Activated T-cell treated with anti-CD3 and anti-CD28 coated beads for 1 hour (primary cell): ENCODE measurements around the gene ACSM2B.
"Not testable (repeated sequence)": the region's sequence is repeated elsewhere in the genome, so short reads cannot be mapped to it uniquely, and the experiment has no call there.

Experiments
- DNase-seq: peaks from one replicate; pipeline ENCODE4 v3.0.0-alpha.2; 2020; ENCODE audit warnings: low read depth

Gene ACSM2B

GRCh38 chr16:20595694-20596093 is 19.5 kb upstream of the ACSM2B start:
- not testable (repeated sequence) for DNase-seq

DNA sequence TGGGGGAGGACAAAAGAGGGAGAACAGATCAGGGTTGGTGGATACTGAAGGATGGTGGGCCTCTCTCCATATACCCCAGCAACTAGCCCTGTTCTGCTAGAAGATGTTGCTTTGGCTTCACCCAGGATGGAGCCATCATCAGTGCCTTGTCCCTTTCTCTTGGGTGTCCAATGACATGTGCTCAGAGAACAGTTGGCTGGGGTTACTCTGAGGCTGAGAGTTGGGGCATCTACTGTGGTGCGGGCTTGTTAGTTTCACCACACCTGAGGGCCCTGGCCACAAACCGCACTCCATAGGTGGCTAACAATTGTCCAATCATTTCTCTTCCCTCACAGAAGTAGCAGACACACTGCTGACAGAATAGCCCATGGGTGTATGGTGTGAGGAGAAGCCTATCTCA is 18.9 kb upstream of the ACSM2B start:
- not testable (repeated sequence) for DNase-seq

GRCh38 chr16:20592780-20593179 is 16.6 kb upstream of the ACSM2B start:
- DNase-seq: not testable (repeated sequence)

DNA sequence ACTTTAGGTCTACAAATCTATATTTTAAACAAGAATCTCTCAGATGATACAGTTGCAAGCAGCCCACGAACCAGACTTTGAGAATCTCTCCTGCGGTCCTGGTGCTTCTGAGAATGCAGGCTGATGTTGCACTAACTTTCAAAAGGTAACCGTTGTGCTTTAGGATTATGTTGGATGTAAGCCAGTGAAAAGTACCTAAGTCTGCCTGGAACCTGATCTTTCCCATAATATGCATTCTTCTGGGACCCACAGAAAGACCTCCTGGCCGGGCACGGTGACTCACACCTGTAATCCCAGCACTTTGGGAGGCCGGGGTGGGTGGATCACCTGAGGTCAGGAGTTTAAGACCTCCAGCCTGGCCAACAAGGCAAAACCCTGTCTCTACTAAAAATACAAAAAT is 13.3 kb upstream of the ACSM2B start:
- DNase-seq: not testable (repeated sequence)

GRCh38 chr16:20587645-20588074 is 11.5 kb upstream of the ACSM2B start:
- DNase-seq: not testable (repeated sequence)

DNA sequence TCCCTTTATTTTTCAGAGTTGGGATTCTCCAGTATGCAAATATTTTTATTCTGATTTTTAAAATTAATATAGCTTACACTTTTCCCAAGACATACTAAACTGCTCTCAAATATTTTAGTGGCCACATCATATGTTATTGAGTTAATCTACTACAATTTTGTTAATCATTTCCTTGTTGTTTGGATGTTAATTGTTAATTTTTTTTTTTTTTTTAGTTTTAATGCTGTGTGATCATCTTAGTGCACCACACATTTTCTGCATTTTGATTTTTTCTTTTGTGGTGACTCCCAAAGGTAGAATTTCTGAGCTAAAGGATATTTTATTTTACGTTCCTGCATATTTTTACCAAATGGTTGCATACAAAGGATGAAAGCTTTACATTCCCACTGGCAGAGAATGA is 10.5 kb upstream of the ACSM2B start:
- not testable (repeated sequence) for DNase-seq

GRCh38 chr16:20586112-20586511 is 9.9 kb upstream of the ACSM2B start:
- not testable (repeated sequence) for DNase-seq

GRCh38 chr16:20580487-20581259 is 4.5 kb upstream of the ACSM2B start:
- not testable (repeated sequence) for DNase-seq

DNA sequence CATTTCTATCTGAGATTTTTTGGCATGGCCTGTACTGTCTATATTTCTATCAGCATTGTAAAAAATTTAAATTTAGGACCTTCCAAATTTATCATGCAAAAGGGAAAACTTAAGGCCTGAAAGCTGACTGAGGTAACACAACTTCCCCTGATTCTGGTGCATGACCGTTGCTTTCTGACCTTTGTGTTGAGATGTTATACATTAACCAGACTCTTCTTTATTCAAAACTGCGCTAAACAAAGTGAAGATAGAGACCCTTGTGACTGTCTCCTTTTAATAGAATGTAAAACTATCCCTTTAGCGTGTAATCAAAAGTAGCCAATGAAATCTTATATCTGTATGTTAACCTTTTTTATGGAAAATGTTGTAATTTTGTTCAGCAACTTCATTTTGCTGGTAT is 1.9 kb upstream of the ACSM2B start:
- not testable (repeated sequence) for DNase-seq

- not testable (repeated sequence) for DNase-seq
Measured at GRCh38 chr16:20569117-20569651, 7.0 kb downstream of the ACSM2B start.

GRCh38 chr16:20568404-20568803 is 7.8 kb downstream of the ACSM2B start:
- DNase-seq: no peak

DNA sequence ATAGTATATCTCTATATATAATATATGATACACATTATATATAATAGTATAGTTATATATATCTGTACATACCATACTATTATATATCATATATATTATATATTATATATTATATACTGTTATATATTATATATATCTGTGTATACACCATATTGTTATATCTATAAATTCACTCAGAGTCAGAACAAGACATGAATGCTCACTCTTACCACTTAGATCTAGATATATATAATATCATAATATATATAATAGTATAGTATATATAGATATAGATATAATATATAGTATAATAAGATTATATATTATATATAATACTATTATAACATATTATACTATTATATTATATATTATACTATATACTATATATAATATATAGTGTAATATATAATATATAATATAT is 9.3 kb downstream of the ACSM2B start:
- DNase-seq: no peak

DNA sequence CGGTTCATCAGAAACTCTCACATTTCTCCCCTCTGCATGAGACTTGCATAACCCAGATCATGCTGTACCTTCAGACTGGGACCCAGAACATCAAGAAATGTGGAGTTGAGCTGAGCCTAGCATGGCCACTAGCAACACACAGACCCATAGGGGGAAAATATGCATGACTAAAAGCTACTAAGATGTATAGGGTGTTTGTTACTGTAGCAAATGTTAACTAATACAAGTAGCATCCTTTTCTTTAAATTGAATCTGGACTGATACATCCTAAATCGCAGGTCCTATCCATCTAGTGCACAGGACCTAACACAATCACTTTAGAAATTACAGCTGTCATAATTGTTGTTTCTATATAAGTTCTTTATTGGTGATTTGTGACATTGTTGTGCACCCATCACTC is 10.8 kb downstream of the ACSM2B start:
- not testable (repeated sequence) for DNase-seq

DNA sequence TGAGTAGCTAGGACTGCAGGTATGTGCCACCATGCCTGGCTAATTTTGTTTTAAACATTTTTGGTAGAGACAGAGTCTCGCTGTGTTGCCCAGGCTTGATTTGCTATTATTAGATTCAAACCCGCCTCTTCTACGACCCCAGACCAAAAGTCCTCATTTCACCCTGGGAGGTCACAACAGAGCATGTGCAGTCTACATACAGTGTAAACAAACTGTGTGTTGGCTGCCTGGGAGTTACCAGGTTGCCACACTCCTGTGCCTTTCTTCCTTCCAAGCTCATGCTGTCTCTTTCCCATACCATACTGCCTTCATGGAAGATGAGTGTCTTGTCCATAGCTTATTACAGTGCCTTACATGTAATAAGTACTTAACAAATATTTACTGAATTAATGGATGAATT is 11.9 kb downstream of the ACSM2B start:
- not testable (repeated sequence) for DNase-seq

DNA sequence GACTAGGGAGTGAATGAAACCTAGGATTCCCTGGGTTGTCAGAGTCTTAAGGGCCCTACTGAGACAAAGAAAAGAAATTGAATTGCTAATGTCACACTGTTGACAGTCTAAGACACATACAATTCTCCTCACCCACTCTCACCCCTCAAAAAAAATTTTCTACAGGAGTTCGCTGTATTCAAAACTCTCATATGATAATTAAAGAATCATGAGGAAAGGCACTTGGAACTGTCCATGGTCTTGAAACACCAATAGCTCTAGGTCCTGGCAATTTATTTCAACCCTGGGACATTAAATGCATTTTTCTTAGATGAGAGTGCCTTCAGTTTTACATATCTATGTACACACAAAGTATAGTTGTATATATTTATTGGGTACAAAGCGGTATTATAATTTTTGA is 20.5 kb downstream of the ACSM2B start:
- not testable (repeated sequence) for DNase-seq

DNA sequence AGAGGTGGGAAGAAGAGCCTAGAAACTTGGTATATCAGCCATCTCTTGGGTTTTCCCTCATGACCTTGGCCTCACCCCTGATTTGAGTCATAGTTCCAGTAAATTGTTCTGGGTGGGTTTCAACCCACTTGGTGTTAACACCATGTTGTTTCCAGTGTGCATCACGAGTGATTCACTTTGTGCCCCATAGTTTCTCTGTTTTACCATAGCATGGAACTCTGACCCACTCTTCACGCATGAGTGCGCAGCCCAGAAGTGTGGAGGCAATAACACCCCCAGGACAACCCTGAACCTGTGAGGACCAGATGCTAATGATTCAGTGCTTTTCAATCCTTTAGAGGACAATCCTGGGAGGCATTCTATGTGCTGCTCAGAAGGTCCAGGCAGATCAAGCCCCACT is 21.5 kb downstream of the ACSM2B start:
- not testable (repeated sequence) for DNase-seq

DNA sequence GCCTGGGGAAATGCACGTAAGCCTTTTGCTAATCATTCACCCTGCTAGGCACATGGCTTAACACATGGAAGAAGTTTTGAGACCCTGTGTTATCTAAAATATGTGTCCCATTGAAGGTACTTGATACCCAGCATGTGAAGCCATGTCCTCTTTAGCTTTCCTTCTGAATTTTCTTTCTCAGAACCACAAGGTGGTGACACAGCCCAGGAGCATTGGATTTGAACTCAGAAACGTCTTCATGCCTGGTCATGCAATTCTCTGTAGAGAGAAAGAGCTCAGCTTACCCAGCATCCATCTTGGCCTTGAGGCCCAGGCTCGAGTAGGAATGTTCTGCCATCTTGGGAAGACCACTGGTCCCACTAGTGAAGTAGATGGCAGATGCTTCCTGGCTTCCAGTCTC is 22.7 kb downstream of the ACSM2B start:
- DNase-seq: not testable (repeated sequence)

- DNase-seq: not testable (repeated sequence)
Measured at GRCh38 chr16:20546951-20547350, 29.2 kb downstream of the ACSM2B start.

- DNase-seq: not testable (repeated sequence)
Measured at GRCh38 chr16:20546278-20546853, 29.8 kb downstream of the ACSM2B start.

GRCh38 chr16:20540603-20541316 is 35.4 kb downstream of the ACSM2B start:
- not testable (repeated sequence) for DNase-seq

- no peak for DNase-seq
Measured at GRCh38 chr16:20538687-20539086, 37.5 kb downstream of the ACSM2B start.

DNA sequence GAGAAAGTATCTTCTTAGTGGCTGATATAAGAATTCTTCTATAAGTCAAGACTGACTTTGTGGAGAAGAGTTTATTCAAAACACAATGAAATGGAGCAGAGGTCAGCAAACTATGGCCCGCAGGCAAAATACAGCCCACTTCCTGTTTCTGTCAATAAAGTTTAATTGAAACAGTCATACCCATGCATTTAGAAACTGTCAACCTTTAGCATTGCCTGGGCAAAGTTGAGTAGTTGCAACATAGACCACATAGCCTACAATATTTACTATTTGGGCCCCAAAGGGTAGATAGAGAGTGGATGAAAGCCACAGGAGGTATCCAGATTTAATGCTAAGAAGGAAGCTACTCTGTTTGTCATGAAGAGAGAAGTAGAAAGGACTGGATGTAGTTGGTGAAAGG is 38.0 kb downstream of the ACSM2B start:
- DNase-seq: no peak

DNA sequence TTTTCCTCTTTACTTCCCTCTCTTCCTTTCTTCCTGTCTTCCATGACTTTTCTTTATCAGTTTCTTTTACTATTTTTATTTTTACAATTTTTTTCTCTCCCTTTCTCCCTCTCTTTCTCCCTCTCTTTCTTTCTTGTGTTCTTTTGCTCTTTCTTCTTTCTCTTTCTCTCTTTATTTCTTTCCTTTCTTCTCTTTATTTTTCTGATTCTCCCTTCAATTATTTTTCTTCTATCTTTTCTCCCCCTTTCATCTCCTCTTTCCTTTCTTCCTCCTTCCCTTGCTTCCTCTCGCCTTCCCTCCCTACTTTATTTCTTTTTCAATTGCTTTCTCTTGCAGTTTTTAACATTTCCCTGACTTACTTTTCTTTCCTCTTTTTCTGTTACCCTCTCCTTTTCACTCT is 39.5 kb downstream of the ACSM2B start:
- DNase-seq: not testable (repeated sequence)
